COLO668 (cell line): Measurements from ENCODE around the gene ADCY9.
"Not testable (repeated sequence)": the region's sequence is repeated elsewhere in the genome, so short reads cannot be mapped to it uniquely, and the experiment has no call there.

Experiments
- DNase-seq: peaks from one replicate; lab custom pipeline; 2025; ENCODE audit not compliant: unreplicated experiment; lab: John Stamatoyannopoulos, UW

ADCY9 gene

DNA sequence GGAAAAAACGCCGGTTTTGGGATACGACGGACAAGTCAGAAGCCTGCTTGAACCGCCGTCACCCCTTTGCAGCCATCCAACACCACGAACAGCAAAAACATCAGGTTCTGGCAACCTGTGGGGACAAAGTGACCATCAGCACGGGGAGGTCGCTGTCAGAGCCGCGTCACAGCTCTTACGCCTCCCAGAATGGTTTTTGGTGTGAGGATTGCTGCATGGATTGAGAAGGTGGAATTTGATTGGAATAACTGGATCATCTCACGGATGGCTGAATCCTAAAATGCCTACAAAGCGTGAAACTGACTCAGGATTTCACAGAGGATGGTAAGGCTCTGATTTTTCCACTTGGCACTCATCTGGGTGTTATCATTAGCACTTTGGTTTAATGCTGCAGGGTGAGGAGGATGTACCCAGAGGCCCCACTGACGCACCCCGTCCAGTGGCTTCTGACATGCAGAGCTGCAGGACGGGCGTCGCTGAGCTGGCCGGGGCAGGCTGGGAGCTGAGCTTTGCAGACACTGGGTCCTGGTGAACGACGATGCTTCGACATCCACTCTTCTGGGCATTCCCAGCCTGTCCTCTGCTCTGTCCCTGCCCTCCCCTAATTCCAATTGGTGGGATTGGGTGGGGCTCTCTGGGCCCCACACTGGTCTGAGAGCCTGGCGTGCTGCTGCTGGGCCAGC, 162.4 kb downstream of the ADCY9 start:
- DNase-seq: no peak

DNA sequence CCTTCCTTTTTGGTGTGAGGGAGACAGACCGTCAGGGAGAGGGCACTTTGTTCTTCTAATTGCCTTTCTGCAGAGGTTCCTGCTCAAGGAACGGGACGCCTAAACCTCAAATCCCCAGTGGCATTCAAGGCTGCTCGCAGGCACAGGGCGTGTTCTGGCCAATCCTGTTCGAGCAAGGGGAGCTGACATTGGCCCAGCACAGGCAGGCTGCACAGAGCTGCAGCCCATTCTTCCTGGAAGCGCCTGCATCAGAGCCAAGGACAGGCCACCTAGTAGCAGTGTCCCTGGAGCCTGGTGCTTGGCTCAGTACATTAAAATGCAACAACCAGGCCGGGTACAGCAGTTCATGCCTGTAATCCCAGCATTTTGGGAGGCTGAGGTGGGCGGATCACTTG, 163.5 kb downstream of the ADCY9 start:
- no peak for DNase-seq

GRCh38 chr16:3951861-3952736, 164.1 kb downstream of the ADCY9 start:
- DNase-seq: peak; percentile 40

DNA sequence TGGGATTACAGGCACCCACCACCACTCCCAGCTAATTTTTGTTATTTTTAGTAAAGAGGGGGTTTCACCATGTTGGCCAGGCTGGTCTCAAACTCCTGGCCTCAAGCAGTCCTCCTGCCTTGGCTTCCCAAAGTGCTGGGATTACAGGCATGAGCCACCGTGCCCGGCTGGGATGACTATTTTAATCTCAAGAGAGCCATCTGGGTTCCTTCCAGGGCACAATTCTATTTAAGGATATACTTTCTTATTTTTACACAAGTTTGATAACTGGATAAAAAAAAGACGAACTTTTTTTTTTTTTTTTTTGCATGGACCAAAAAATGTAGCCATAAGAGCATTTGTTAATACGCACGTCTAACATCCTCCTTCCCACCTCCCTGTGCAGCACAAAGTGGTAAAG, 164.9 kb downstream of the ADCY9 start:
- not testable (repeated sequence) for DNase-seq

DNA sequence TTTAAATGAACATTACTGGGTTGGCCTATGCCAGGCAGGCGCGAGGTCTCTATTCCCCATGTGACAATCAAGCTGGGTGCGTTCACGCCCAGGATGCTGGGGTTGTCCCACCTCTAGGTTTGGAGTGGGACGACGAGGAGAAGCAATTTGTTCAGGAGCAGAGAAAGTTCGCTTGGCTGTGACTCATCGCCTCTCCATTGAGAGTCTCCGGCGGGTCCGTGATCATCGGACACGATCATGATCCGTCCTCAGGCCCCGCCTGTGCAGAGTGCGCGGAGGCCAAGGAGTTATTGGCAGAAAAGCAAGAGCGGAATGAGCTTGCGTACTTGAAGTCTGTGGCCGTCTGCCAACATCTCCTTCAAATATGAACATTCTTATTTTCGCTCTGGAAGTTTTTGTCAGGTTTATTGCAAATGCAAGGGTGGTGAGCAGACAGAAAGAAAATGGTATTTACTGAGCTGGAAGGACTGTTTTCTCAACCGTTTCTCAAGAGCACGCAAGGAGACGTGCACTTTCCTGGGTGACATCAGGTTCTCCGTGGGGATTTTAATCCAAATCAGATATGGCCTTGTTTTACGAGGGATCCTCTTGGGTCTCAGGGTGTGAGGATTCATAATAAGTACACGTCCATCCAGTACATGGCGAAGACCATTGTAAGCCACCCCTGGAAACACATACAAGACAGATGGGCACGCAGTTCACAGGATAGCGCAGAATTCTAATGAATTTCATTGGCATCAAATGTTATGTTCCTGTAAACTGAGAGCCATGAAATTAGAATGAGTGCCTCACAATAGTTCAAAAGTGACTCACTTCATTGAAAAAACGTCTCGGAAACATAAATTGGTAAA, 165.7 kb downstream of the ADCY9 start:
- DNase-seq: no peak

- DNase-seq: no peak
Measured at GRCh38 chr16:3949946-3950342, 166.3 kb downstream of the ADCY9 start.

DNA sequence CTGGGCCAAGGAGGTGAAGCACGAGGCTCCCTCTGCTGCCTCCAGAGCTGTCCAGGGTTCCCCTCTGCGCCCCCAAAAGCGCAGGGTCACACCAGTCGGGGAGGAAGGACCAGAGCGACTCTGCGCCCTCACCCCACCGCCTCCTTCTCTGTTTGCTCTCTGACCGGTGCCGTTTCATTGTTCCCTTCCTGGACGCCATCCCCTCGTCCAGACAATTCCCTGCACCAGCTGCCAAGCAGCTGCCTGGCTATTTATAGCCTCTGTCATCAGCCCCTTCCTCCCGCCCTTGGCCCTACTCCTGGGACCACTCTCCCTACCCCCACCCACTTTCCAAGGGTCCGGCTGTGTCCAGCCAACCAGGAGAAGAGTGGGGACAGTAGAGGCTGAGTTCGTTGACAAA, 167.0 kb downstream of the ADCY9 start:
- DNase-seq: peak; percentile 68

DNA sequence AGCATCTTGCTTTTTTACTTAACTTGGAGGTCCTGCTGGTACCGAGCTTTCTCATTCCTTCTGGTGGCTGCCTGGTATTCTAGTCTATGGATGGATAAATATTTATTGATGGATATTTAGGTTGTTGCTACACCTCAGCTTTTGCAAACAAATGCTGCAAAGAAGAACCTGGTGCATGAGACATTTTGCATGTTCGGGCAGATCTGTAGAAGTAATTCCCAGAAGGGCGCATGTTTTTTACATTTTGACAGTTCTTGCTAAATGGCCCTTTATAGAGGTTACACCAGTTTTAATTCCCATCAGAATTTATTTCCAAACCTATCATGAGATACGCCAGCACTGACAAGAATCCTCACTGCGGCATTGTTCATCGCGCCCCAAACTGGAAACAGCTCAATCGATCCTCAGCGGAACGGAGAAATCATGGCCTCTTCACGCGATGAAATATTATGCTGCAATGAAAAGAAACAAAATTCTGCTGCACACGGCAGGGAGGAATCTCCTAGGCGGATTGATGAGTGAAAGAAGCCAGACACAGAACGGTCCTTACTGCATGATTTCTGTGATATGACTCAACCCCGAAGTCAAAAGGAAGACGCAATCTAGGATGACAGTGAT, 167.8 kb downstream of the ADCY9 start:
- no peak for DNase-seq

DNA sequence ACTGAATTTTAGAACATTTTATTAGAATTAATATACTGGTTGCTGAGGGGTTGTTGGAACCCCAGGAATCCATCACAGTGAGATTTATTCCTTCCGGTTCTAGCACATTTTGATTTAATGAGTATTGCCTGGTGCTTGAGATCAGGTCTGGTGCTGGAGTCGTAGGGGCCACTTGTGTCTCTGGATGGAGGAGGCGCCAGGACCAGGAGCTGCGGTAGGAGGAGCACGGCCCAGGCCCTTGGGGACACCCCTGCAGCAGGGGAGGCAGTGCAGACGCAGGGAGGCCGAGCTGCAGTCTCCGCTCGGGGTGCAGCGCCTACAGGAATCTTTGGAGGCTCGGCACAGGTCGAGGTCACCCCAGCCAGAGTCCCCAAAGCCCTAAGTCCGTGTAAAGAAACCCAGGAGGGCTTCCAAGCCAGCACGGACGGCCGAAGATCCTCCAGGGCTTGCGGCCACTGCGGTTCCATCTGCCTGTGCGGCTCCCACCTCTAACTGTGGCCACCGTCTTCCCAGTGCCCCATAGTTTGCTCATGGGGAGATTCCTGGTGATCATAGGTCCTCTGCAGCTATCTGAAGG, 169.6 kb downstream of the ADCY9 start:
- no peak for DNase-seq

DNA sequence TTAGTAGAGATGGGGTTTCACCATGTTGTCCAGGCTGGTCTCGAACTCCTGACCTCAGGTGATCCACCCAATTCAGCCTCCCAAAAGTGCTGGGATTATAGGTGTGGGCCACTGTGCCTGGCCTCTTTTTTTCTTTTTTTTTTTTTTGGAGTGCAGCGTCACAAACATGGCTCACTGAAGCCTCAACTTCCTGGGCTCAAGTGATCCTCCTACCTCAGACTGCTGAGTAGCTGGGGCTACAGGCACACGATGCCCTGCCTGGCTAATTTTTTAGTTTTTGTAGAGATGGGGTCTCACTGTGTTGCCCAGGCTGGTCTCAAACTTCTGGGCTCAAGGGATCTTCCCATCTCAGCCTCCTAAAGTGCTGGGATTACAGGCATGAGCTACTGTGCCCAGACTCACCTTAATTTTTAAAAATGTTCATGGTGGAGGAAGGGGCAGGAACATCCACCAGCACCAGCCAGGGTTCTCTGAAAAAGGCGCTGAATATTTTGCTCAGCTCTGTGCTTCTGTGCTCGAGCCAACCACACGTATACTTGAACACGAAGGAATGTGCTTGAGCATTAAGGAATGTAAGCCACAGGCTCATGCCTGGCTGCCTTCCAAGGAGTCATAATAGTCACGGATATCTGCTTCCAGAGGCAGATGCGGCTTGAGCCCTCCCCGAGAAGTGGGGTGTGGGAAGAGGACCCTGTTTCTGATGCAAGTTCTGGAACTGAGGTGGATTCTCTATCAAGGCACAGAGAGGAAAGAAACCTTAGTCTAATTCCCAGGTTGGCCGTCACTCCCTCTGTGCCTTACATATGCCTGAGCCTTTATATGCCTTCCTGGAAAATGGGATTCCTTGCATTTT, 170.3 kb downstream of the ADCY9 start:
- DNase-seq: no peak

- DNase-seq: not testable (repeated sequence)
Measured at GRCh38 chr16:3944457-3944856, 171.8 kb downstream of the ADCY9 start.

- DNase-seq: not testable (repeated sequence)
Measured at GRCh38 chr16:3942146-3942545, 174.1 kb downstream of the ADCY9 start.

GRCh38 chr16:3938843-3939624, 177.2 kb downstream of the ADCY9 start:
- DNase-seq: peak; percentile 60

DNA sequence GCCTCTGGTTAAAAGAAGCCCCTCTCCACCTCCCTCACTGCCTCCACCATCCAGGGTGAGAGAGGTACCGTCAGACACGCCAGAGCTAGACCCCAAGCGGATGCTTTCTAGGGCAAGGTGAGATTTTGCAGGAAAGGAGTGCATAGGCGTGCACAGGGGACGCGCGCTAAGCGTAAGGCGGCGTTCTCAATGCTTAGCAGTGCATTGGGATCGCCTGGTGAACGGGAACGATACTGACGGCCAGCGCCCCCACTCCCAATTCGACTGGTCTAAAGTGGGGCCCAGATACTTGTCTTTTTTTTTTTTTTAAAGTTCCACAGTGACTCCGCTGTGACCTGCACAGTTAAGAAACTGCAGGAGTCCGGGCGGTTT, 177.8 kb downstream of the ADCY9 start:
- no peak for DNase-seq

- no peak for DNase-seq
Measured at GRCh38 chr16:3937066-3937875, 179.0 kb downstream of the ADCY9 start.

- no peak for DNase-seq
Measured at GRCh38 chr16:3935921-3936320, 180.3 kb downstream of the ADCY9 start.

- peak; percentile 14 for DNase-seq
Measured at GRCh38 chr16:3934491-3935181, 181.6 kb downstream of the ADCY9 start.

DNA sequence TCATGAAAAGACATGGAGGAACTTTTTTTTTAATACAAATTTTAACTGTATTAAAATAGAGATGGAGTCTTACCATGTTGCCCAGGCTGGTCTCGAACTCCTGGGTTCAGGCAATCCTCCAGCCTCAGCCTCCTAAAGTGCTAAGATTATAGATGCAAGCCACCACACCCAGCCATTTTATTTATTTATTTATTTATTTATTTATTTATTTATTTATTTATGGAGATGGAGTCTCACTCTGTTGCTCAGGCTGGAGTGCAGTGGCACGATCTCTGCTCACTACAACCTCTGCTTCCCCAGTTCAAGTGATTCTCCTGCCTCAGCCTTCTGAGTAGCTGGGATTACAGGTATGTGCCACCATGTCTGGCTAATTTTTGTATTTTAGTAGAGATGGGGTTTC, 189.1 kb downstream of the ADCY9 start:
- not testable (repeated sequence) for DNase-seq
